Trophoblast cell (in vitro differentiated cells and primary cell): ENCODE measurements around the gene CCDC63.

Source experiments
- DNase-seq, 2 donors: peaks; one replicate each; pipeline ENCODE4 v3.0.0-alpha.2; 2016
- H2AFZ ChIP-seq: 2 replicates; pipeline ENCODE4 v1.6.1; 2013; ENCODE audit warnings: low read length, moderate library complexity, mild to moderate bottlenecking; ENCODE audit not compliant: insufficient read depth, poor library complexity
- H2AK5ac ChIP-seq: 2 replicates; pipeline ENCODE4 v1.6.1; 2013; ENCODE audit warnings: mild to moderate bottlenecking, low read length
- H2BK120ac ChIP-seq: 2 replicates; pipeline ENCODE4 v1.6.1; 2013; ENCODE audit warnings: low read length, mild to moderate bottlenecking, moderate library complexity; ENCODE audit not compliant: insufficient read depth, poor library complexity
- H2BK12ac ChIP-seq: 2 replicates; pipeline ENCODE4 v1.6.1; 2013; ENCODE audit warnings: mild to moderate bottlenecking, low read length, moderate library complexity
- H2BK5ac ChIP-seq: 2 replicates; pipeline ENCODE4 v1.6.1; 2013; ENCODE audit warnings: low read length, low read depth, moderate library complexity, mild to moderate bottlenecking; ENCODE audit not compliant: poor library complexity
- H3K14ac ChIP-seq: 2 replicates; pipeline ENCODE4 v1.6.1; 2013; ENCODE audit warnings: mild to moderate bottlenecking, low read length
- H3K18ac ChIP-seq: 2 replicates; pipeline ENCODE4 v1.6.1; 2013; ENCODE audit warnings: mild to moderate bottlenecking, low read length
- H3K23ac ChIP-seq: 2 replicates; pipeline ENCODE4 v1.6.1; 2013; ENCODE audit warnings: low read length
- H3K27ac ChIP-seq: 2 replicates; pipeline ENCODE4 v1.5.1; 2013; ENCODE audit warnings: low read depth, mild to moderate bottlenecking, inconsistent platforms, low read length, moderate library complexity
- H3K27me3 ChIP-seq: 2 replicates; pipeline ENCODE4 v1.6.1; 2013; ENCODE audit warnings: inconsistent platforms, mild to moderate bottlenecking, low read length, moderate library complexity; ENCODE audit not compliant: insufficient read depth
- H3K36me3 ChIP-seq, 2 experiments: 1 replicate in 1 of 2; 2 replicates in 1 of 2; pipeline ENCODE4 v1.6.1; 2013; ENCODE audit warnings: low read length in 2 of 2, mild to moderate bottlenecking in 2 of 2, moderate library complexity in 1 of 2; ENCODE audit not compliant: insufficient read depth in 2 of 2, control insufficient read depth in 1 of 2
- H3K4ac ChIP-seq: 2 replicates; pipeline ENCODE4 v1.6.1; 2013; ENCODE audit warnings: low read depth, mild to moderate bottlenecking, low read length, moderate library complexity
- H3K4me1 ChIP-seq, 2 experiments: 1 replicate in 1 of 2; 2 replicates in 1 of 2; pipeline ENCODE4 v1.6.1; 2013; ENCODE audit warnings: low read length in 2 of 2, mild to moderate bottlenecking in 2 of 2, moderate library complexity in 1 of 2; ENCODE audit not compliant: insufficient read depth in 2 of 2, control insufficient read depth in 1 of 2
- H3K4me2 ChIP-seq: 2 replicates; pipeline ENCODE4 v1.6.1; 2013; ENCODE audit warnings: inconsistent platforms, mild to moderate bottlenecking, low read length, moderate library complexity
- H3K4me3 ChIP-seq: 2 replicates; pipeline ENCODE4 v1.5.1; 2013; ENCODE audit warnings: mild to moderate bottlenecking, low read depth, low read length, inconsistent platforms
- H3K79me1 ChIP-seq: one replicate; pipeline ENCODE4 v1.6.1; 2013; ENCODE audit warnings: low read length
- H3K79me2 ChIP-seq: 2 replicates; pipeline ENCODE4 v1.6.1; 2013; ENCODE audit warnings: low read length, mild to moderate bottlenecking; ENCODE audit not compliant: control insufficient read depth, insufficient read depth, poor library complexity
- H3K9ac ChIP-seq: 2 replicates; pipeline ENCODE4 v1.6.1; 2013; ENCODE audit warnings: mild to moderate bottlenecking, low read length
- H3K9me3 ChIP-seq: 2 replicates; pipeline ENCODE4 v1.6.1; 2013; ENCODE audit warnings: low read depth, mild to moderate bottlenecking, control low read depth, inconsistent platforms, low read length; ENCODE audit not compliant: insufficient read depth
- H4K12ac ChIP-seq: 2 replicates; pipeline ENCODE4 v1.6.1; 2013; ENCODE audit warnings: low read depth, mild to moderate bottlenecking, low read length, moderate library complexity
- H4K8ac ChIP-seq: 2 replicates; pipeline ENCODE4 v1.6.1; 2013; ENCODE audit warnings: low read depth, mild to moderate bottlenecking, low read length, moderate library complexity
- H4K91ac ChIP-seq: one replicate; pipeline ENCODE4 v1.6.1; 2013; ENCODE audit warnings: low read depth, mild to moderate bottlenecking, low read length, moderate library complexity
- WGBS: extraction: QIAGEN DNeasy Blood & Tissue Kit; methylation state at CpG from one replicate; pipeline ENCODE4 v1.1.7; 2013; ENCODE audit warnings: missing lambda C conversion rate; ENCODE audit not compliant: insufficient read length, insufficient coverage; ENCODE audit errors: extremely low coverage; 5-methylcytosine and 5-hydroxymethylcytosine counted together

The CCDC63 gene

DNA sequence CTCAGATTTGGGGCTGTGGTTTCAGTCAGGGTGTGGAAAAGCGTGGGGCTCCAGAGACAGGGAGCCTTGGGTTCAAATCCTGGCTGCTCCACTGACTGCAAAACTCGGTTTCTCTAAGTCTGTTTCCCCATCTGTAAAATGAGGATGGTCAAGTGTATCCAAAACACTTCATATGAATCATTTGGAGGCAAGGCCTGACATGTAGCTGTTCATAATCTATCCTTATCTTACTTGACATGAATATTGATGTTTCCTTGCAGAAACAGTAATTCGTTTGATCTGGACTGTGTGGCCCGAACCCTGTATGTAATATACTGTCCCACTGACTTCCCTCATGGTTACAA lies 1.5 kb upstream of the CCDC63 start:
- Histone ChIP-seq H3K4me1 (peaks cover 4 to 8% of the 10 kb centered on the region in 2 experiments), H3K18ac (no peak overlapping the region), H4K12ac (no peak overlapping the region), H3K4me2 (no peak overlapping the region), H3K4me3 (no peak overlapping the region), H3K36me3 (no peaks in the 10 kb centered on the region), H3K14ac (no peak overlapping the region), H3K79me1 (peaks cover 2% of the 10 kb centered on the region), H4K91ac (no peak overlapping the region), H2AFZ (no peak overlapping the region), H4K8ac (no peak overlapping the region), H2AK5ac (no peak overlapping the region), H3K23ac (no peak overlapping the region), H2BK12ac (no peak overlapping the region), H3K9me3 (peaks cover 6% of the 10 kb centered on the region), H2BK120ac (no peak overlapping the region), H3K4ac (no peak overlapping the region), H3K27me3 (no peaks in the 10 kb centered on the region), H3K79me2 (no peaks in the 10 kb centered on the region), H3K9ac (no peak overlapping the region), H2BK5ac (no peak overlapping the region), H3K27ac (no peak overlapping the region)
- no peak for DNase-seq
- no CpG with 5 or more reads among the region's 4 CpGs for WGBS

DNA sequence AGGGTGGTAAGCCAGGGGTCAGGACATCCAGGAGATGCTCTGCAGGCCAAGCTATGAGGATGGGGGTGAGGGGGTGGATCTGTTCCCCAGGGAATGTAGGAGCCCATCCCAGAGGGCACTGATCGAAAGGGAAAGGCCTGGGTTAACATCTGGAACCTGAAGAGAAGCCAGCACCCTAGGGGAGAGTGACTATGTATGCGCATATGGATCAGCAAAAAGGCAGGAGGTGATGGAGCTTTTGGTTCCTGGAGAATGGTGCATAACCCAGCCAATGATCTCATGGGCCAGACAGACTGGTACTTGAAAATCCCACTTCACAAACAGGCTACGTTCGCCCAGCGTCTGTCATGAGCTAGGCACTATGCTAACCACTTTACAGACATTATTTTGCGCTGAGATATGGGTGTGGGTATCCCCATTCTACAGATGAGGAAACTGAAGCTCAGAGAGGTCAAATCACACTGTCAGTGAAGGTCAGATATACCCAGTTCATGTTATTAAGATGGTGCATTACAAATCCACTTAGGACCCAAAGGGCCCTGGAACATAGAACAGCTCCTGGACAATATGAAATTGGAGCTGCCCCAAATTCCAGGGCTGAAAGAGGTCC lies 1.6 kb downstream of the CCDC63 start:
- no peak overlapping the region for H3K9ac ChIP-seq

DNA sequence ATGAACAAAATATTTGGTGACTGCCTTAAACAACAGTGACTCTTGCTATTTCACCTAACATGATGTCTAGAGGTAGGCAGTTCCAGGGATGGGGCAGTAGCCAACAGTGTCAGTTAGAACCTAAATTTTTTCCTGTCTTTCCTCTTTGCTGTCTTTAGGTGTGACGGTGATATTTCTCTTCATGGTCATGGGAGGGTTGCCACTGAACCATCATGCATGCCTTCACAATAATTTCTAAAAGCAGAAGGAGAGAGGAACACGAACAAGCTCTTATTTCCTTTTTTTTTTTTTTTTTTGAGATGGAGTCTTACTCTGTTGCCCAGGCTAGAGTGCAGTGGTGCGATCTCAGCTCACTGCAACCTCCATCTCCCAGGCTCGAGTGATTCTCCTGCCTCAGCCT lies 2.4 kb downstream of the CCDC63 start:
- Histone ChIP-seq H3K36me3 (no peaks in the 10 kb centered on the region), H3K23ac (no peak overlapping the region), H2BK5ac (no peak overlapping the region), H4K8ac (no peak overlapping the region), H3K27ac (no peak overlapping the region), H3K27me3 (no peaks in the 10 kb centered on the region), H2AFZ (no peak overlapping the region), H3K9ac (no peak overlapping the region), H3K79me2 (no peaks in the 10 kb centered on the region), H2AK5ac (no peak overlapping the region), H3K9me3 (no peaks in the 10 kb centered on the region), H3K79me1 (no peaks in the 10 kb centered on the region), H3K18ac (no peak overlapping the region), H3K4ac (no peak overlapping the region), H4K12ac (no peak overlapping the region), H2BK12ac (no peak overlapping the region), H3K4me3 (no peak overlapping the region), H3K4me2 (no peak overlapping the region), H4K91ac (no peak overlapping the region), H3K4me1 (peaks cover 0 to 3% of the 10 kb centered on the region in 2 experiments), H3K14ac (no peak overlapping the region), H2BK120ac (no peak overlapping the region)
- DNase-seq = no peak
- WGBS = no CpG with 5 or more reads among the region's 4 CpGs

More for the DNA sequence above, 1.6 kb downstream of the CCDC63 start:
- H3K4me2 ChIP-seq = no peak overlapping the region
- H3K36me3 ChIP-seq = no peaks in the 10 kb centered on the region
- no CpG with 5 or more reads among the region's 6 CpGs for WGBS
- no peak overlapping the region for H2BK120ac ChIP-seq
- no peak overlapping the region for H2AFZ ChIP-seq
- no peak overlapping the region for H2BK12ac ChIP-seq
- H3K23ac ChIP-seq = no peak overlapping the region
- no peaks in the 10 kb centered on the region for H3K79me2 ChIP-seq
- H3K27ac ChIP-seq = no peak overlapping the region
- no peak overlapping the region for H3K18ac ChIP-seq
- no peaks in the 10 kb centered on the region for H3K79me1 ChIP-seq
- no peaks in the 10 kb centered on the region for H3K27me3 ChIP-seq
- no peak overlapping the region for H4K91ac ChIP-seq
- H3K14ac ChIP-seq = no peak overlapping the region
- no peak overlapping the region for H3K4ac ChIP-seq
- no peak overlapping the region for H4K12ac ChIP-seq
- H3K4me3 ChIP-seq = no peak overlapping the region
- no peak overlapping the region for H4K8ac ChIP-seq
- no peak overlapping the region for H2BK5ac ChIP-seq
- no peak for DNase-seq
- no peaks in the 10 kb centered on the region for H3K9me3 ChIP-seq
- no peak overlapping the region for H2AK5ac ChIP-seq
- peaks cover 0 to 3% of the 10 kb centered on the region in 2 experiments for H3K4me1 ChIP-seq

DNA sequence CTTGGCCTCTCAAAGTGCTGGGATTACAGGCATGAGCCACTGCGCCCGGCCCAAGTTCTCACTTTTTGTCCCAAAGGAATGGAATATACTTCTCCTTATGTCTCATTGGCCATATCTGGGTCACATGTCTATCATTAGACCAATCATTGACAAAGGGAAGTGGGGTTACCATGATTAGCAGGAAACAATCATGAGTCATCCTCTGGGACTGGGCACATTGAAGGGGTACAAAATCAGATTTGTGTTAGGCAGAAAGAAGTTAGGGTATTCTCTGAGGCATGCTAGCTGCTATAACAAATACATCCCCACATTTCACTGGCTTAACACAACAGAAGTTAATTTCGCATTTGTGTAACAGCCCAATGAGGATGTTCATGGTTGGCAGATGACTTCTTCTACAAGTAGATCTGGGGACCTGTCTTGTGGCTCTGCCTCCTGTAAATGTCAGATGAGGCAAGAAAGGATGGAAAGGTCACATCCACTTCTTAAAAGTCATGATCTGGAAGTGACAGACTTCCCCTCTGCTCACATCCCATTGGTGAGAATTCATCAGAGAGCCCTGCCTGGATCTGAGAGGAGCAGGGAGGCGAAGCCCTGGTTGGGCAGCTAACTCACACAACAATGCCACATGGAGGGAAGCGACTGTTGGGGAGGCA lies 3.1 kb downstream of the CCDC63 start:
- Histone ChIP-seq H3K79me2 (no peaks in the 10 kb centered on the region), H3K14ac (no peak overlapping the region), H3K27me3 (no peaks in the 10 kb centered on the region), H3K36me3 (no peaks in the 10 kb centered on the region), H3K18ac (no peak overlapping the region), H3K4me3 (no peak overlapping the region), H3K79me1 (no peaks in the 10 kb centered on the region), H4K91ac (no peak overlapping the region), H2AK5ac (no peak overlapping the region), H3K4me2 (no peak overlapping the region), H3K9ac (no peak overlapping the region), H3K9me3 (no peaks in the 10 kb centered on the region), H2BK5ac (no peak overlapping the region), H2AFZ (no peak overlapping the region), H3K4me1 (peaks cover 0 to 3% of the 10 kb centered on the region in 2 experiments), H4K8ac (no peak overlapping the region), H3K27ac (no peak overlapping the region), H4K12ac (no peak overlapping the region), H2BK12ac (no peak overlapping the region), H3K23ac (no peak overlapping the region), H2BK120ac (no peak overlapping the region), H3K4ac (no peak overlapping the region)
- DNase-seq = no peak
- no CpG with 5 or more reads among the region's 5 CpGs for WGBS
